ENCODE data around the gene CRYGB. TPM values are rescaled to one million over a fixed set of nuclear protein-coding genes. Genes with fewer than 3 reads are reported as not detected.

CRYGB gene
- total and polyA plus RNA-seq, 2 experiments from 2014 or later = not detected

GRCh38 chr2:208183526-208183925 lies 37.6 kb upstream of the CRYGB start:
- DNase-seq = no peak
- no peak overlapping the region for H3K4me2 ChIP-seq (ENCODE audit: unreplicated experiment)
- no peak overlapping the region for H3K9ac ChIP-seq
- in situ Hi-C loops (cut with MboI) = no loop called here
- H4K20me1 ChIP-seq (ENCODE audit: insufficient read depth) = no peaks in the 10 kb centered on the region
- WGBS, 2 experiments (ENCODE audit: low coverage in 1 of 2, low lambda C conversion rate in 2 of 2, missing lambda C conversion rate in 2 of 2) = 63 to 67% methylated on average over 7 of the region's 7 CpGs
- no peaks in the 10 kb centered on the region for H3K79me2 ChIP-seq (ENCODE audit: insufficient read depth)
- no peak overlapping the region for H3K4me3 ChIP-seq
- H3K9me3 ChIP-seq (ENCODE audit: low read depth) = no peaks in the 10 kb centered on the region
- H3K36me3 ChIP-seq (ENCODE audit: low read depth) = no peaks in the 10 kb centered on the region
- no peak overlapping the region for H3K27ac ChIP-seq
- no peaks in the 10 kb centered on the region for H3F3A ChIP-seq (ENCODE audit: insufficient read depth)
- H3K4me1 ChIP-seq (ENCODE audit: insufficient read depth) = no peaks in the 10 kb centered on the region
- H3K9me2 ChIP-seq (ENCODE audit: insufficient read depth) = no peaks in the 10 kb centered on the region
- no peak overlapping the region for H2AFZ ChIP-seq
- H3K27me3 ChIP-seq (replicated peaks; ENCODE audit: insufficient read depth) = peaks cover 54% of the 10 kb centered on the region
- no peak for TF ChIP-seq EZH2phosphoT487 (IDR thresholded peaks at IDR 0.05; ENCODE audit: insufficient read depth, low read depth)
- TF ChIP-seq EZH2 (IDR thresholded peaks at IDR 0.05; ENCODE audit: insufficient read depth, poor library complexity, severe bottlenecking) = no peak

DNA sequence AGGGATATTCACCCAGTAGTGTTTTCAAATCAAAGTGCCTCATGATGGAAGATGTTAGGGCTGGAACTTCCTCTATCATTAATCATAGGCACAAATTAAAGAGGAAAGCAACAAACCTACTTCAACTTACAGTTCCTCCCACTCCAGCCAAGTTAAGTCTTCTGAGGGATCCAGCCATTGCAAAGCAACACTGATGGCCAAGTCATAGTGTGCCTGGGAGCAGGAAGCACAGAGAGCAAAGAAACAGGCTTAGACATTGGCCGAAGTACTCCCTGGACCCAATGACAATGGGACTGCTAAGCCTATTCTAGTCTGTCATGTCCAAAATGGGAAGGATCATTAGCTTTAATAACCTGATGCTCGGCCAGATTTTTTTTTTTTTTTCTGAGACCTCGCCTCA lies 36.9 kb upstream of the CRYGB start:
- Histone ChIP-seq H3K4me1 (ENCODE audit: insufficient read depth) (no peaks in the 10 kb centered on the region), H3K4me3 (no peak overlapping the region), H2AFZ (no peak overlapping the region), H3K79me2 (ENCODE audit: insufficient read depth) (no peaks in the 10 kb centered on the region), H3F3A (ENCODE audit: insufficient read depth) (no peaks in the 10 kb centered on the region), H3K36me3 (ENCODE audit: low read depth) (no peaks in the 10 kb centered on the region), H4K20me1 (ENCODE audit: insufficient read depth) (no peaks in the 10 kb centered on the region), H3K9ac (no peak overlapping the region), H3K27me3 (replicated peaks; ENCODE audit: insufficient read depth) (peaks cover 54% of the 10 kb centered on the region), H3K4me2 (ENCODE audit: unreplicated experiment) (no peak overlapping the region), H3K9me2 (ENCODE audit: insufficient read depth) (no peaks in the 10 kb centered on the region), H3K27ac (no peak overlapping the region), H3K9me3 (ENCODE audit: low read depth) (no peaks in the 10 kb centered on the region)
- DNase-seq = no peak
- in situ Hi-C loops (cut with MboI) = no loop called here
- TF ChIP-seq EZH2phosphoT487 (IDR thresholded peaks at IDR 0.05; ENCODE audit: insufficient read depth, low read depth) (no peak), EZH2 (IDR thresholded peaks at IDR 0.05; ENCODE audit: insufficient read depth, poor library complexity, severe bottlenecking) (no peak)
- 26 to 33% methylated on average over 3 of the region's 3 CpGs for WGBS, 2 experiments (ENCODE audit: low coverage in 1 of 2, low lambda C conversion rate in 2 of 2, missing lambda C conversion rate in 2 of 2)

GRCh38 chr2:208179028-208179609 lies 33.2 kb upstream of the CRYGB start:
- Histone ChIP-seq H2AFZ (no peak overlapping the region), H3K36me3 (ENCODE audit: low read depth) (no peaks in the 10 kb centered on the region), H3K27ac (no peak overlapping the region), H3F3A (ENCODE audit: insufficient read depth) (no peaks in the 10 kb centered on the region), H3K4me1 (ENCODE audit: insufficient read depth) (0 out of 2 replicates have a peak, but pooled peaks cover 4% of the 10 kb centered on the region), H3K27me3 (replicated peaks; ENCODE audit: insufficient read depth) (peaks cover 19% of the 10 kb centered on the region; the same call in 1 of the 2 replicates), H3K79me2 (ENCODE audit: insufficient read depth) (no peaks in the 10 kb centered on the region), H3K9me3 (ENCODE audit: low read depth) (no peaks in the 10 kb centered on the region), H4K20me1 (ENCODE audit: insufficient read depth) (no peaks in the 10 kb centered on the region), H3K4me3 (no peak overlapping the region), H3K4me2 (ENCODE audit: unreplicated experiment) (no peak overlapping the region), H3K9ac (no peak overlapping the region), H3K9me2 (ENCODE audit: insufficient read depth) (no peaks in the 10 kb centered on the region)
- WGBS, 2 experiments (ENCODE audit: low coverage in 1 of 2, low lambda C conversion rate in 2 of 2, missing lambda C conversion rate in 2 of 2) = 36 to 39% methylated on average over 4 of the region's 4 CpGs
- in situ Hi-C loops (cut with MboI) = no loop called here
- DNase-seq = no peak
- TF ChIP-seq EZH2 (IDR thresholded peaks at IDR 0.05; ENCODE audit: insufficient read depth, poor library complexity, severe bottlenecking) (no peak), EZH2phosphoT487 (IDR thresholded peaks at IDR 0.05; ENCODE audit: insufficient read depth, low read depth) (no peak)

- Histone ChIP-seq H3K4me3 (no peak overlapping the region), H3K4me1 (ENCODE audit: insufficient read depth) (0 out of 2 replicates have a peak, but pooled peaks cover 4% of the 10 kb centered on the region), H3K27me3 (replicated peaks; ENCODE audit: insufficient read depth) (peaks cover 3% of the 10 kb centered on the region), H4K20me1 (ENCODE audit: insufficient read depth) (no peaks in the 10 kb centered on the region), H3K36me3 (ENCODE audit: low read depth) (no peaks in the 10 kb centered on the region), H3K4me2 (ENCODE audit: unreplicated experiment) (peak overlapping the region; percentile 5), H2AFZ (peak overlapping the region; percentile 56), H3K9me3 (ENCODE audit: low read depth) (no peaks in the 10 kb centered on the region), H3K9me2 (ENCODE audit: insufficient read depth) (no peaks in the 10 kb centered on the region), H3K9ac (no peak overlapping the region), H3K27ac (no peak overlapping the region), H3F3A (ENCODE audit: insufficient read depth) (no peaks in the 10 kb centered on the region), H3K79me2 (ENCODE audit: insufficient read depth) (no peaks in the 10 kb centered on the region)
- no peak for DNase-seq
- 58 to 59% methylated on average over 6 of the region's 6 CpGs for WGBS, 2 experiments (ENCODE audit: low coverage in 1 of 2, low lambda C conversion rate in 2 of 2, missing lambda C conversion rate in 2 of 2)
- in situ Hi-C loops (cut with MboI) = no loop called here
- TF ChIP-seq EZH2phosphoT487 (IDR thresholded peaks at IDR 0.05; ENCODE audit: insufficient read depth, low read depth) (no peak), EZH2 (IDR thresholded peaks at IDR 0.05; ENCODE audit: insufficient read depth, poor library complexity, severe bottlenecking) (no peak)
Observed at GRCh38 chr2:208175840-208176153, 29.8 kb upstream of the CRYGB start.
